SJCRH30 (cell line): ENCODE results near the gene CDC7. TPM values are rescaled to one million over a fixed set of nuclear protein-coding genes. Genes with fewer than 3 reads are reported as not detected.

ENCODE experiments used
- DNase-seq, 2 experiments: peaks; one replicate each; pipeline ENCODE4 v3.0.0-alpha.2; 2015 to 2020
- H3K27ac ChIP-seq: fragments of 250-450 bp; sonication (Bioruptor Pico); 2 replicates; pipeline ENCODE4 v1.5.1; 2020; ENCODE audit warnings: mild to moderate bottlenecking, moderate library complexity
- H3K27me3 ChIP-seq: fragments of 250-450 bp; sonication (Bioruptor Pico); 2 replicates; pipeline ENCODE4 v1.5.1; 2020; ENCODE audit warnings: mild to moderate bottlenecking, moderate library complexity
- H3K36me3 ChIP-seq: fragments of 250-450 bp; sonication (Bioruptor Pico); 2 replicates; pipeline ENCODE4 v1.5.1; 2020; ENCODE audit warnings: mild to moderate bottlenecking, moderate library complexity
- H3K4me1 ChIP-seq: fragments of 250-450 bp; sonication (Bioruptor Pico); 2 replicates; pipeline ENCODE4 v1.5.1; 2020; ENCODE audit warnings: mild to moderate bottlenecking, moderate library complexity
- H3K4me3 ChIP-seq: fragments of 250-450 bp; sonication (Bioruptor Pico); 2 replicates; pipeline ENCODE4 v1.5.1; 2020; ENCODE audit warnings: mild to moderate bottlenecking, moderate library complexity
- H3K9me3 ChIP-seq: fragments of 250-450 bp; sonication (Bioruptor Pico); replicated peaks from 2 replicates; pipeline ENCODE4 v1.5.1; 2020; ENCODE audit warnings: mild to moderate bottlenecking, moderate library complexity
- total RNA-seq: library from RNA; depleted of rRNA; stranded (reverse); fragments of >200 nt; shearing (Covaris generic); gene quantifications from 2 replicates; pipeline ENCODE4 v1.2.3, GENCODE V29; 2014; rRNA removed

Gene CDC7
- total RNA-seq, 1 experiment from 2014 or later: 28.0 TPM

DNA sequence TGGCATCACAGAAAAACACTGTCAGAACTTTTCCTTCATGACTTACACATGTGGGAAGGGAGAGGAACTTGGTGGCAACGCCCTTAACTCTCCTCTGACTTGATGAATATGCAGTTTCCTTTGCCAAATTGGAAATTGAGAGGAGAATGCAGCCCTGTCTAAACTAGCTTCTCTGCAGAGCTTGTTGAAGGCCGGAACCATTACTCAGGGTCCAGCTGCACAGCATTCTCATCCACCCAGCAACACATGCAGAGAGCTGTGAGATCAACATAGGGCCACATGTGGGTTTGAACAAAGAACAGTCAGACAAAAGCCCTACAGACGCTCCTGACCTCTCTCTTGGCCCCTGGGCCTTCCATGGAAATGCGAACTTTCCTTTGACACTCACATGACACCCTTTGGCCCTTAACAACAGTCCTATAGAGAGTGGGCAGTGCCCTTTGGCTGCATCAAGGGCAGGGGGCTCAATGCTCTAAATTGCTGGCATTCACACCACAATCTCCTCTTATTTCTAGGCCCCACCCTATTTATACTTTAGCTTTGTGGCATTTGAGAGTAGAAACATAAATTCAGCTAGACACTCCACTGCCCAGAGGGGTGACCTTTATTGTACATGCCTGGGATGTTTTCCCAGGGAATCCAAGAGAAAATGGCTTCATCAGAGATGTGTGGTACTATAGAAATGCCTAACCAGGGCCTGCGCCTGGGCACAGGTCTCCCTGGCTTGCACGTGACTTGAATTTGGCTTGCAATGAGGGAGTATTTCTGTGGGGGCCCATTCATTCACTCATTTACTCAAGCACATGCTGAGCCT lies 64.4 kb downstream of the CDC7 start:
- Histone ChIP-seq H3K27me3 (no peaks in the 10 kb centered on the region), H3K27ac (no peak overlapping the region), H3K36me3 (no peaks in the 10 kb centered on the region), H3K4me3 (no peak overlapping the region), H3K9me3 (no peaks in the 10 kb centered on the region), H3K4me1 (no peaks in the 10 kb centered on the region)
- no peak for DNase-seq

DNA sequence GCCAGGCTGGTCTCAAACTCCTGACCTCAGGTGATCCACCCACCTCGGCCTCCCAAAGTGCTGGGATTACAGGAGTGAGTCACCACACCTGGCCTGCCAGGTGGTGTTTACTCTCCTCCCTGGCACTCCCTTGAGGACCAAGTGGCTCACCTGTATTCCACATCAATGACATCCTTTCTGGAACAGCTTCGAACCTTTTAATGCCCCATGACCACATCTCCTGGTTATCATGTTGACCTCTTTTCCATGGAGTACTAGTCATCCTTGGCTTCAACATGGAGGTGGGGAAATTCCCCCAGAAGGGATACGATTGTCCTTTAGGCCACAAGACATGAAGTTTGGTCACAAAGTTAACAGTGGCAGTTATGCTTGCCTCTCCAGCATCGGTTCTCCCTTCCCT lies 66.9 kb downstream of the CDC7 start:
- H3K27me3 ChIP-seq: no peaks in the 10 kb centered on the region
- H3K4me3 ChIP-seq: no peak overlapping the region
- H3K36me3 ChIP-seq: no peaks in the 10 kb centered on the region
- H3K9me3 ChIP-seq: no peaks in the 10 kb centered on the region
- no peak overlapping the region for H3K27ac ChIP-seq
- H3K4me1 ChIP-seq: no peaks in the 10 kb centered on the region
- DNase-seq: no peak

GRCh38 chr1:91568261-91568660 lies 67.6 kb downstream of the CDC7 start:
- no peak for DNase-seq

DNA sequence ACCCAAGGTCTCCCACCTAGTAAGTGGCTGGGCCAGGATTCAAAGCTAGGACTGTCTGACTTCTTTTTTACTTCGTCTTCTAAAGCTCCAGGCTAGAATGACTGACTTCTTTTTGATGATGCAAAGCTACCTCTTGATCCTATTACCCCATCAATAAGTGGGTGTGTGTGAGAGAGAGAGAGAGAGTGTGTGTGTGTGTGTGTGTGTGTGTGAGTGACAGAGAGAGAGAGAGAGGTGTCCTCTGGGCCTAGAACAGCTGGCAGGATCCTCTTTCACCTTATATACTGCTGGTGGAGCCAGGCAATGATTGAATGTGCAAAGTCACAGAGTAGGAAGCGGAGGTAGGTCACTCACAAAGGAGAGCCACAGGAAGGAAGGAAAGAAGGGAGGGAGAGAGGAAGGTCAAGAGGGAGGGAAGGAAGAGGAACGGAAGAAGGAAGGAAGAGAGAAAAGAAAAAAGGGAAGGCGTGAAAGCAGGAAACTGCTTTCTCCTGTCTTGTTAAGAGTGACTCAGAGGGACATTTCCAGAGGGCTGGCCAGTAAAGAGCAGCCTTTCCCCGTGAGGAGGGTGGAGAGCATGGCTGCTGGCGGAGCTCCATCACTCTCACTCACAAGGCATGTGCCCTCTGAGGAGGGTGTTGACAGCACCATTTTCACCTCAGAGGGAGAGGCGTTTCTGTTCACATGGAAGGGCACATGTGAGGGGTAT lies 68.9 kb downstream of the CDC7 start:
- Histone ChIP-seq H3K36me3 (no peaks in the 10 kb centered on the region), H3K9me3 (no peaks in the 10 kb centered on the region), H3K27me3 (no peaks in the 10 kb centered on the region), H3K4me3 (no peak overlapping the region), H3K27ac (no peak overlapping the region), H3K4me1 (peaks cover 1% of the 10 kb centered on the region; the same call in 1 of the 2 replicates)
- DNase-seq: peak; percentile 17

More at GRCh38 chr1:91568261-91568660, 67.6 kb downstream of the CDC7 start:
- Histone ChIP-seq H3K27ac (no peak overlapping the region), H3K9me3 (no peaks in the 10 kb centered on the region), H3K27me3 (no peaks in the 10 kb centered on the region), H3K36me3 (no peaks in the 10 kb centered on the region), H3K4me1 (no peaks in the 10 kb centered on the region), H3K4me3 (no peak overlapping the region)

GRCh38 chr1:91570120-91570448 lies 69.4 kb downstream of the CDC7 start:
- Histone ChIP-seq H3K4me3 (no peak overlapping the region), H3K27me3 (no peaks in the 10 kb centered on the region), H3K27ac (no peak overlapping the region), H3K36me3 (no peaks in the 10 kb centered on the region), H3K4me1 (peaks cover 4% of the 10 kb centered on the region), H3K9me3 (no peaks in the 10 kb centered on the region)
- DNase-seq: no peak

GRCh38 chr1:91572044-91572443 lies 71.4 kb downstream of the CDC7 start:
- DNase-seq: no peak
- H3K27ac ChIP-seq: no peak overlapping the region
- no peaks in the 10 kb centered on the region for H3K27me3 ChIP-seq
- H3K36me3 ChIP-seq: no peaks in the 10 kb centered on the region
- no peaks in the 10 kb centered on the region for H3K9me3 ChIP-seq
- H3K4me1 ChIP-seq: peaks cover 12% of the 10 kb centered on the region
- H3K4me3 ChIP-seq: no peak overlapping the region

Other genes with a start within 250 kb of the CDC7 start
- 4.5 and 6.9 TPM in 2 replicates for gene HFM1, start 96.0 kb upstream of the CDC7 start, total RNA-seq